ENCODE data around the gene PPP2R3C. TPM values are rescaled to one million over a fixed set of nuclear protein-coding genes. Genes with fewer than 3 reads are reported as not detected.
"Not testable (repeated sequence)": the region's sequence is repeated elsewhere in the genome, so short reads cannot be mapped to it uniquely, and the experiment has no call there.

The PPP2R3C gene
- total RNA-seq, 1 experiment from 2014 or later = 57.6 TPM

GRCh38 chr14:35038312-35038711 lies 83.5 kb downstream of the PPP2R3C start:
- DNase-seq (ENCODE audit: low read depth, low spot score); in situ Hi-C loops (cut with HindIII; ENCODE audit: low pct_unique_long_range_greater_than_20kb, low sequenced_read_pairs): not testable (repeated sequence)

Other genes starting within 250 kb of the PPP2R3C start
- 27.5 and 33.3 TPM in 2 replicates for gene BAZ1A, start 246.6 kb downstream of the PPP2R3C start, total RNA-seq (2014; rRNA removed; shearing (Covaris generic))
- gene SRP54, start 139.0 kb downstream of the PPP2R3C start, total RNA-seq (2014; rRNA removed; shearing (Covaris generic)) = 62.7 and 67.2 TPM in 2 replicates
- gene FAM177A1, start 75.7 kb downstream of the PPP2R3C start, total RNA-seq (2014; rRNA removed; shearing (Covaris generic)) = 34.8 and 41.9 TPM in 2 replicates
- 32.7 and 36.8 TPM in 2 replicates for gene PRORP, start 562 bp upstream of the PPP2R3C start, total RNA-seq (2014; rRNA removed; shearing (Covaris generic))
- 169 and 193 TPM in 2 replicates for gene PSMA6, start 170.4 kb upstream of the PPP2R3C start, total RNA-seq (2014; rRNA removed; shearing (Covaris generic))